DMS53 treated with DMSO at 0.1 percent for 48 hours (cell line): ENCODE measurements around the gene CTNNA2.

Source experiments
- DNase-seq: peaks from one replicate; lab custom pipeline; 2025; ENCODE audit not compliant: unreplicated experiment; lab: John Stamatoyannopoulos, UW

Gene CTNNA2

DNA sequence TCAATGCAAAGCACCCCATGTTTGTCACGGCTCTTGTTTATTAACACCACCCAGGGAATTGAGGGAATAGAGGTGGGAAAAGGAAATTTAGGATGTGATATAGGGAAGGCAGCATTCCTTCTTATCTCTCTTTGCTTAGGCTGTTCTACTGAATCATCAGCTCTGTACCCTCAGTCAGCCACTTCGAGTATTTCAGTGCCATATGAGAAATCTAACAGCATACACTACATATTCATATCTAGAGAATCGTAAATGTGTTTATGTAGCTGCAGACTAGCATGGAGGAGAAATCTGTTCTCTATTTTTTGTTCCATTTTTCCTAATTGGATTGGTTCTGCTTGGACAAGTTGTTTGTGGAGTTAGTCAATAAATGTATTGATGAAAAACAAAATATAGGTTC, 187.8 kb downstream of the CTNNA2 start:
- DNase-seq: no peak

DNA sequence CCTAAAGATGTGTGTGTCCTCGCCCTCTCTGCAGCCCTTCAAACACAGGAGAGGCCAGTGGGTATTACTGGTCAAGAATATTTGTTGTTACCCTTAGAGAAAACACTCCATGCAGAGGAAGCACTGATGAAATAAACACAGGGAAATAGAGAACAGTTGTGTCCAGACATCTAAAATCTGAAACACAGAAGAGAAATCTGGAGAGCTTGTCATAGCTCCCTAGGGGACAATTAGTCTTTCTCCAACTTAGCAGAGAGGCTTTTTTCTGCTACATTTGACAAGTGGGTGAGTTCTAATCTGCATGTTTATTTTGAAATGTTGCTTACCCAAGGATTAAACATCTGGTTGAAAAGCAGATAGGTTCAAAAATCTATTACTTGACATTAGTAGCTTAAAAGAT, 190.1 kb downstream of the CTNNA2 start:
- DNase-seq: no peak

DNA sequence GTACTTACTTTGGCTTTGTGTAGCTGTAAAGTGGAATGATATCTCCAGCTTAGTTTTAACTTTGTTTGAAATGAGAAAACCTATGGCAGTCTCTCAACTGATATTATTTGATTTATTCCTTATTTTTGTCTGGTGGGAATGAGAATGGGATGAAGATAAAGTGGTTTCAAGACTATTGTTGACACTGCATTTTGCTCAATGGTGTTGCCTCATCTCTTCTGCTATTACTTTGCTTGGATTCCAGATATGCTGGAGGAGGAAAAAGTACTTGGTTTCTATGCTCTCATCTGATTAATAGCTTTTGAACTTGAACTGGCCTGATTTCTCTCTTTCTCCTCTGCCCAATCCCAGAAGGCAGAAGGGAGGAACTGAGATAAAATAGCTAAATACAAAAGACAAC, 198.2 kb downstream of the CTNNA2 start:
- no peak for DNase-seq

DNA sequence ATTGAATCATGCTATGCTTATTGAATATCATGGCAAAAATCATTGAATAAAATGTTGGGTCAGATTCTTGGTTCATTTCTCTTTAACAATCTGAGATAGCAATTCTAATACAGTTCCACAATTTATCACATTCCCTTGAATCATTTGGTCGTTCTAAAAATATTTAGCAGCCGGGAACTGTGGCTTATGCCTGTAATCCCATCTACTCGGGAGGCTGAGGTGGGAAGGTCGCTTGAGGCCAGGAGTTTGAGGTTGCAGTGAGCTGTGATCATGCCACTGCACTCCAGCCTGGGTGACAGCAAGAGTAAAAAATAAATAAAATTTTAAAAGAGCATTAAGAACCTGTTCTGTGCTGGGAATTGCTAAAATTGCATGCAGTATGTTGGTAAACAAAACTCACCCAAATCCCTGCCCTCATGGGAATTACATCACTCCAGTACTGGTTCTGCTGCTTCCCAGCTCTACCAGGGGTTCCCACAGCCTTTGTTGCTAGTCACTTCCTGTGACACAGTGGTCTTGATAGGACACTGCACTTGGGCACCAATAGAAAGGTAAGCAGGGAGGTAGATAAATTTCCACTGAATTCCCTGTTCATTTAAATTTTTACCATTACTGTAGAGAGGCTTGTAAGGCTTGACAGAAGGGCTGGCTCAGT, 200.4 kb downstream of the CTNNA2 start:
- no peak for DNase-seq

DNA sequence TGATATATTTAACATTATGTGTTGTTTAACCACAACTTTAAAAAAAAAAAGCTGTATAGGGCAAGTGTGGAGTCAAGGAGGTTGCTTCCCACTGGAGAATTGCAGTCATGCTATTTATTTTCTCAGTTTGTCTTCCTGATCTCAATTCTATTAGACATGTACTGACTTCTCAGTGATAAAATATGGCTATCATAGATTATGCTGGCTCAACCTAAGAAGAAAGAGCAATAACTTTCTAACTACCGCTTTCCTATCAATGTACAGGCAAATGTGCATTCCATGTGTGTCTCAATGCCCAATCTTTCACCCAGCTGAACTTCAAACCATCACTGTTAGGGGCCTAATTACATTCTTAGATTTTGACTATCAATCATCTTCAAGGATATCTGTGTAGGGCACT, 201.4 kb downstream of the CTNNA2 start:
- no peak for DNase-seq

DNA sequence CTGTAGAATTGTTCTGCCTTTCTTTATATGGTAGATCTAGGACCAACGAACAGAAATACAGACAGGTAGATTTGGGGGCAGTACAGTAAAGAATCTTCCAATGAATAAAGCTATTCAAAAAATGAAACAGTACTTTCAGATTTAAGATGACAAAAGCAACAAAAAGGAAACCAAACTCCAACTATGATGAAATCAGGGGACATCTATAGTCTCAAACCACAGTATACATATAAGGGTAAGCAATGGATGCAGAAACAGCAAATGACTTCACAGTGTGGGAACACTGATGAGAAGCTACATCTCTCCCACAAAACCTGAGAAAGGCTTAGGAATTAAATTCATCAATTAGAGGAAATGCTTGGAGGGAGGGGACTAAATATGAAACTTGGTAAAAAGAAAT, 202.5 kb downstream of the CTNNA2 start:
- no peak for DNase-seq

DNA sequence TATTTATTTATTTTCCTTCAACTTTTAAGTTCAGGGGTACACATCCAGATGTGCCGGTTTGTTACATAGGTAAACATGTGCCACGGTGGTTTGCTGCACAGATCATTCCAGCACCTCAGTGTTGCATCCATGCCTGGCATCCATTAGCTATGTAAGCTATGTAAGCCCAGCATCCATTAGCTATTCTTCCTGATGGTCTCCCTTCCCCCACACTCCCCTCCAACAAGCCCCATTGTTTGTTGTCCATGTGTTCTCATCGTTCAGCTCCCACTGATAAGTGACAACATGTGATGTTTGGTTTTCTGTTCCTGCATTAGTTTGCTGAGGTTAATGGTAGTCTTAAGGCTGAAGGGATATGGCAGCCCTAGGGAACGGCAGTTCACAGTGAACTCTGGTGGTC, 203.4 kb downstream of the CTNNA2 start:
- DNase-seq: no peak

DNA sequence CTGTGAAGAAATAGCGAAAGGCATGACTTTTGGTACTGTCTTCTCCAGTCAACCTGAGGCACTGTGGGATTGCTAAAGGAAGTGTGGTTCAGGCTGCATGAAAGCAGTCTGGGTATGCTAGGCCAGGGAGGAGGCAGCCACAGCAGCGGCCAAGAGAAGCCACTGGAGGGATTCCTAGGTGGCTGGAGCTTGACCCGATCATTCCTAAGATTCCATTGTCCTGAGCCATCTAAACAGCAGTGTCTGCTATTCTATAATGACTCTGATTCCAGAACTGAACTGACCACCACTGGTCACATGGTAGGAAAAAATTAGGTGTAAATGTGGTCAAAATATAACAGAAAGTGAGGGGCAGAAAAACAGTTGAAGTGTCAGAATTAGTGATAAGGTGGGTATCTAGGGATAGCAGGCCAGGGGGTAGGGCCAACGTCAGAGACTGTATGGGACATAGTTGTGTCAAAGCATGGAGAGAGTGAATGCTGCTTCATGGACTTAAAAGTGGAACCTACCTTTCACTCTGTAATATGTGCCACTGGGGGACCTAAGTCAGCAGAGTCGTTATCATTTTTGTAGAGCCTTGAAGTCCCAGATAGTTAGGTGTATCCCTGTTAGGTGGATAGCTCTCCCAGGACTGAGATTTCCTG, 204.6 kb downstream of the CTNNA2 start:
- DNase-seq: no peak

DNA sequence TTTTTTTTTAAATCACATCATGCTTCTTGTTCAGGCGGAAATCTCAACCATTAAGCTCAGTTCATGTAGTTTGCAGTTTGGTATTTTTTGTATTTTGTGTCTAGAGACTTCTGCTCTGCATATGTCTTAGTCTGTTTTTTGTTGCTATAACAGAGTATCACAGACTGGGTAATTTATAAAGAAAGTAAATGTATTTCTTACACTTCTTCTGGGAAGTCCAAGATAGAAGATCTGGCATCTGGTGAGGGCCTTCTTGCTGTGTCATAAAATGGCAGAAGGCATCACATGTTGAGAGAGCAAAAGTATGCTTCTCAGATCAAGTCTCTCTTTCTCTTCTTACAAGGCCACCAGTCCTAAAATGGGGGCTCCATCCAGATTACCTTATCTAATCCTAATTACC, 208.2 kb downstream of the CTNNA2 start:
- DNase-seq: no peak

DNA sequence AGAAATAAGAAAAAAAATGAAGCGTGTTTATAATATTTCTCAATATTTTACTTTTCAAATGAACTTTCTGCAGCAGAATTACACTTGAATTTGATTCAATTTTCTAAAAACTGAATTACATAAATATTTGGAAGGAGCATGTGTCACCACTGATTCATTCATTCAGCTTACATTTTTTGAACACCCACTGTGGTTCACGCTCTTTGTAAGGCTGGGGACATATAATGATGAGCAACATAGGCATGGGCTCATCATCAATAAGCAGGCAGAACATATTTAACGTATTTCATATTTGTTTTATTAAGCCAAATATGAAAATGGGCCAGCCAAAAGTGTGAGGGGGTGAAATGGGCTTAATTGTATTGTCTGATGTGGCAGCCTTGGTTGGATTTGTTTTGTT, 209.1 kb downstream of the CTNNA2 start:
- DNase-seq: no peak

DNA sequence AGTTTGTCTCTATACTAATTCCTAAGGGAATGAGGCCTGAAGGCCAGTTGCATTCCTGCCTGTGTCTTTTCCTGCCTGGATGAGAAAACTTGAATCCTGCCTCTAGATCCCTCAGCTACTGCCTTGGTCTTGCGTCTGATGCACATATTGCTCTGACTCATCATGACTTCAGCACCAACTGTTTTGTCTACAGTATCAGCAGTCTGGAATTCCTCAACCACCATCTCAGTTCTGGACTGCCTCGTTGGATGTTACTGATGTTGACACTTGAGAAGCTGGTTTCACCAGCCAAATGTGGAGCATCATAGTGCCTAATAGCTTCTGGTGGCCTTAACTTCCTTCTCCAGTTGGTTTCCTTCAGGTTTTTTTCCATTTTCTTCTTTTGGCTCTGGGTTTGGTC, 211.0 kb downstream of the CTNNA2 start:
- DNase-seq: no peak

DNA sequence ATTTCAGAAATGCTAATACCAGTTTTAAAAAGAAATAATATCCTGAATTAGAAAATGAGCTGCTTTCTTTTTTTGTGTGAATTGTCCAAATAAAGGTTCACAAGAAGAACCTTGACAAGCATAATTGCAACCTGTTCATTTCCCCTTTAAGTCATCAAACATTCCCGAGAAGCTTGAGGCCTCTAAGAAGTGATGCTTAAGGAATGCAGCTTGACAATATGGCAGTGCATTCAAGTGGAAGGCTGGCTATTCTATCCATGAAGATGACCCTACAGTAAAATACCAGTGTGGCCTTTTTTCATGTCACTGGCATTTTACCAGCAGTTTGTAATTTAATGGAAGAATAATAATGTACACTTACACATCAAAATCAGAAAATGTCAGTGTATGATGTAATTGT, 216.7 kb downstream of the CTNNA2 start:
- DNase-seq: no peak

DNA sequence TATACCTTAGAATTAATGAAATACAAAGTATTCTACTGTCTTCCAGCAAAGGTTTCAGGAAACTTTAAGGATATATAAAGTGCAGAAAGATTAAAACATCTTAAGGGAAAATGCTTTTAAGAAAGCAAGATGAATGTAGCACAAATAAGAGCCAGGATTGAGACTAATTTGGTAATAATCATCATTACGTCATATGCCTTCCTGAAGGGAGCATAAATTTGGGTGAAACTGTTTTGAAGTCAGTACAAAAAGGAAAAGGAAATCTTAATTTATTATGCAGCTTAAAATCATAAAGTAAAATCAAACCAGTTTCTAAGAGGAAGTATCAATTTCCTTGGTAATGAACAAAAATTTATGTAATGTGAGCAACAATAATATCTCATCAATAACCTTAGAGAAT, 221.7 kb downstream of the CTNNA2 start:
- DNase-seq: no peak

DNA sequence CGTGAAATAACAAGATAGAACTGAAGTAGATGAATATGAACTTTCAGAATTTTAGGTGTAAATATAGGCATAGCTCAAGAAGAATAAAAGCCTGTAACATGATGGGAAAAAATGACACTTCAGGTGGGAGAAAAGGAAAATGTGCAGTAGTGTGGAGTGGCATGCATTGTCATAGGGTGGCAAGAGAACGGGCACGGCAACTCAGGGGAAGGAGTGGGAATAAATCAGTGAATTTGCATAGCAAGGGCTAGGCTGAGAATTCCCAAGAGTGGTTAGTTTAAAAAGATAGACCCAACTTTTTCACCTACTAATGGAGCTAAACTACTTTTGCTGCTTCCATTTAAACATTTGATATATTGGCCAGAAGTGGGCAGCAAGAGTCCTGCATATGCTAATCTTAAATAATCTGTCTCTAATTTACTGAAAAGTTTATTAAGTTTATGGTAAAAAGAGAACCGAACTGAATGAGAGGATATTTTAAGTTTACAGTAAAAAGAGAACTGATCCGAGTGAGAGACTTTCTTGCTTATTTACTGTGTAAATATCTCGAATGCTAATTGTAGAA, 228.1 kb downstream of the CTNNA2 start:
- no peak for DNase-seq

DNA sequence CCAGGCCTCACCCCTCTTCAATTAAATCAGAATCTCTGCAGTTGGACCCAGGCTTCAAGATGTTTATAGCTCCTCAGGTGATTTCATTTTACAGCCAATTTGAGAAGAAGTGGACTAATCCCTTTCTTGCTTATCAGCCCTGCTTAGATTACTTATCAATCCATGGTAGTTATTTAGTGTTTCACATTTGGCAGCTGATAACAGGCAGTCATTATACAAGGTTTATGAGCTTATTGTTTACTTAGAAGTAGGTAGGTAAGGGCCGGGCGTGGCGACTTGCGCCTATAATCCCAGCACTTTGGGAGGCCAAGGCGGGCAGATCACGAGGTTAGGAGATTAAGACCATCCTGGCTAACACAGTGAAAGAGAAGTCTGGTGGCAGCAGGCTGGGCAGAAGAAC, 237.5 kb downstream of the CTNNA2 start:
- DNase-seq: no peak

DNA sequence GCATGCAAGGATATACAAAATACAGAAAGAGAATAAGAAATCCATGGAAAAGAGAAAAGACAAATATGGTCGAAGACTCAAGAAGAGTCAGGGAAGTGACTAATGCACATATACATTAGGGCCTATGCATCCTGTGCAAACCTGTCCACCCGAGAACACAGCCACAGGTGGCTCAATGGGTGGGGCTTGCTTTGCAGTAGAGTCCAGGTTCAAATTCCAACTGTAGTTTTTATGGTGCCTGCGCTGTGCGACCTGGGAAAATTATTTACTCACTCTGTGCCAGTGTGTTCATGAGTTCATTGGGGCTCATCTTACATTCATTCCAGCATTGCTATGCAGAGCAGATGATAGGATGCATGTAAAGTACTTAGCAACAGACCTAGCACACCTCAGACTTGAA, 244.7 kb downstream of the CTNNA2 start:
- DNase-seq: no peak

DNA sequence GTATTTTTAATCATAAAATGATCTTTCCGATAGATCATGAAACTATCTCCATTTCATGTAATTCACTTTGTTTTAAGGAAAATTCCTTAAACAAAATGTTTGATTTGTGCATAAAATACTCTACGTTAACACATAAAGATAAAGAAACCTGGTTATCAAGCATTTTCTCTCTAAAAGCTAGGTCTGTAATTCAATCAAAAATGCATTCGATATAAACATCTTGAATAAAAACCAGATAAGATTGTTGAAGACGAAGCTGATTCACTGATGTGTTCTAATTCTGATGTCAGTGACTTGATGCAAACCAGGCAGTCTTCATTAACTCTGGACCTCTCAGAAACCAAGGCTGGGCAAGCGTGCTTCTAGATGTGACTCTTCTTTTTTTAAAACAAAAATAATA, 245.2 kb downstream of the CTNNA2 start:
- no peak for DNase-seq

DNA sequence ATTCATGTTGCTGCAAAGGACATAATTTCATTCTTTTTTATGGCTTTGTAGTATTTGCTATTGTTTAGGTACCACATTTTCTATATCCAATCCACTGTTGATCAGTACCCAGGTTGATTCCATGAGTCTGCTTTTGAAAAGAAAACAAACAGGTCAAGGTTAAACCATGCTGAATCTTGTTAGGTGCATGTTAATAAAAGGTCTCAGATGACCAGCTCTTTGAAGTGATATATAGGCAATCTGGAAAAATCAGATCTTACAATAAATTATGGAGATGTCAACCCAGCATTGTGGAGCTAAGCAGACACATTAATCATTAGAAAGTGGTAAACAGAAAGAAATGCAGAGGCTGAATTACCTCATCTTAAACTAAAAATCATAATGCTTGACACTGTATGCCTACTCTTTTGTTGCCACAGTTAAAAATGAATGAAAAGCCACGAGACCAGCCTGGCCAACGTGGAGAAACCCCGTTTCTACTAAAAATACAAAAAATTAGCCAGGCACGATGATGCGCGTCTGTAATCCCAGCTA, 246.0 kb downstream of the CTNNA2 start:
- DNase-seq: no peak

DNA sequence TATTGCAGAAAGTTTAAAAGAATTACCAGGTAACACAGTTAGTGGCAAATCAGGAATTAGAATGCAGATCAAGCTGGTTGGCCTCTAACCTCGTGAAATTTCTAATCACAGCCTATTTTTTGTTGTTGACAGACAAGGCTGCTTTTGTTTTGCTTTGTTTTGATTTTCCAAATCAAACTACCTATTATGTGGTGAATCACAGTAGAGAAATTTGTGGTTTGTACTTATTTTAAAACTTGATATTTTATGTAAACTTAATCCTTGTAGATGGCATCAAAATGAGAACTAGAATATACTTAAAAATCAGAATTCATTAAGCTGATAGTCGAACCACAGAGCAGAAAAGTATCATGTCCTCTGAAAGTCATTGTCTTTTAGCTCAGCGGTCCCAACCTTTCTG, 258.1 kb downstream of the CTNNA2 start:
- no peak for DNase-seq

DNA sequence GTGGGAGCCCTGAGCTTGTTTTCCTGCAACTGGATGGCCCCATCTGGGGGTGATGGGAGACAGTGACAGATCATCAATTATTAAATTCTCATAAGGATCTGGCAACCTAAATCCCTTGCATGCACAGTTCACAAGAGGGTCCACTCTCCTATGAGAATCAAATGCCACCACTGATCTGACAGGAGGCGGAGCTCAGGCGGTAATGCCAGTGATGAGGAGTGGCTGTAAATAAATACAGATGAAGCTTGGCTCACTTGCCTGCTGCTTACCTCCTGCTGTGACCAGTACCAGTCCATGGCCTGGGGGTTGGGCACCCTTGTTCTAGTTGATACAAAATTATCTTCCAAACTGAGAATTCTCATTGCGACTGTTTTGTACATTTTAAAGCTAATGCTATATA, 258.6 kb downstream of the CTNNA2 start:
- no peak for DNase-seq

DNA sequence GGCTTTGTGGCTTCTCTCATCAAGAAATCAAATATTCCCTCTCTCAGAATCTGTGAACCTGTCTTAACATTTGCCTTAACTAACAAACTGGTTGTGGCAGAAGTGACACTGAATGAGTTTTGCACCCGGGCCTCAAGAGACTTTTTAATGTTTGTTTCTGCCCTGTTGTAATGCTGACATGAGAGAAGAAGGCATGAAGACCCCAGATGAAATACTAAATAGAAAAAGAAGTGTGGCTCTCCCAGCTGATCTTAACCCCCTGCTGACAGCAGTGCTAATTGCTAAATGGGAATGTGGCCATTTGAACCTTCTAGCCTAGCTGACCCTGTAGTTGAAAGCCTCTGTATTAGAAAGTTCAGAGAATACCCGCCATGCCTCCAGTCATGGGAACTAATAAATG, 261.2 kb downstream of the CTNNA2 start:
- no peak for DNase-seq

DNA sequence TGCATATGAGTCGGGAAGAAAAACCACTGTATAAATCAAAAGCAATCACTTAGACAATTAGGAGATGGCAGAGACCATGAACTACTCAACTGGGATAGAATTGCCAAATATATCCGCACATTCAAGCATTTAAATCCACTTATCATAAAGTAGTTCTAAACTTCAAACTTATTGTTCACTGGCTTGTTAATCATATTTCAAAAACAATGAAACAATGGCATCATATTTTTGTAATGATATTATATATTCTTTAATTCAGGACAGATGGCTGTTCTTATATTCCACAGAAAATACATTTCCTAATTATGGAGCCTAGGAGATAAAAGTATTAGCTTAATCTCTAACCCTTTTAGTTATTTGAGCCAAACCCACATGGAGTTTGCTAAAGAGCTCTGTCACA, 263.6 kb downstream of the CTNNA2 start:
- DNase-seq: no peak

DNA sequence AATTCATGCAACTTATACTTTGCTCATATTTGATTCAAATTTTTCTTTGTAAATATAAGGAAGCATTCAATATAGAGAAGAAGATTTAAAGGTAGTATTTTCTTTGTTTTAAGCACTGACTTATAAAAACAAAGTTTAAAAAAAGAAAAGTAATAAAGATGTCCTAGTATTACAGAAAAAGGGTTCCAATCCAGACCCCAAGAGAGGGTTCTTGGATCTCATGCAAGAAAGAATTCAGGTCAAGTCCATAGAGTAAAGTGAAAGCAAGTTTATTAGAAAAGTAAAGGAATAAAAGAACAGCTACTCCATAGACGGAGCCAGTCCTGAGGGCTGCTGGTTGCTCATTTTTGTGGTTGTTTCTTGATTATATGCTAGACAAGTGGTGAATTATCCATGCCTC, 267.9 kb downstream of the CTNNA2 start:
- DNase-seq: no peak
